GM19239 (cell line): Measurements from ENCODE around the gene VAMP8.
"Not testable (repeated sequence)": the region's sequence is repeated elsewhere in the genome, so short reads cannot be mapped to it uniquely, and the experiment has no call there.

Experiments
- DNase-seq: peaks from one replicate; pipeline ENCODE4 v3.0.0; 2011; ENCODE audit warnings: low spot score; ENCODE audit not compliant: insufficient read length
- FAIRE-seq: peaks from 2 replicates; lab custom pipeline; 2011; peaks lifted over from hg19 to GRCh38; lab: Jason Lieb, UNC

VAMP8 gene

GRCh38 chr2:85596026-85596333 is 18.6 kb downstream of the VAMP8 start:
- no peak for DNase-seq
- FAIRE-seq = peak; percentile 23

GRCh38 chr2:85596486-85597143 is 19.2 kb downstream of the VAMP8 start:
- no peak for DNase-seq
- FAIRE-seq = no peak

DNA sequence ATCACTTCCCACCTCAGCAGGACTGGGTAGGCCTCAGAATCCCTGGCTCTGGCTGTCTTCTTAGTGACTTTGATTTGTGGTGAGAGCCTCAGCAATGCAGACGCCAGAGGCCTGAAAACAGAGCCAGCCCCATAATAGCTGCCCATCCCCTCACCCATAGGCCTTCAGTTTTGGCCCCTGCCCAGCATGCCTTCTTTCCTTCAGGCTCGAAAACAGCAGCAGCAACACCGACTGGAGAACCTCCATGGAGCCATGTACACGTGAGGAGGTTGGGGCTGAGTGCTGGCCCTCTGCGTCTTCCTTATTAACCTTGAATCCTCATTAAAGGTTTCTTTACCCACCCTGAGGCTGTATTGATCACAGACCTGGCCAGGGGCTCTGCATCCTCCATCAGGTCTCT is 19.9 kb downstream of the VAMP8 start:
- no peak for FAIRE-seq

DNA sequence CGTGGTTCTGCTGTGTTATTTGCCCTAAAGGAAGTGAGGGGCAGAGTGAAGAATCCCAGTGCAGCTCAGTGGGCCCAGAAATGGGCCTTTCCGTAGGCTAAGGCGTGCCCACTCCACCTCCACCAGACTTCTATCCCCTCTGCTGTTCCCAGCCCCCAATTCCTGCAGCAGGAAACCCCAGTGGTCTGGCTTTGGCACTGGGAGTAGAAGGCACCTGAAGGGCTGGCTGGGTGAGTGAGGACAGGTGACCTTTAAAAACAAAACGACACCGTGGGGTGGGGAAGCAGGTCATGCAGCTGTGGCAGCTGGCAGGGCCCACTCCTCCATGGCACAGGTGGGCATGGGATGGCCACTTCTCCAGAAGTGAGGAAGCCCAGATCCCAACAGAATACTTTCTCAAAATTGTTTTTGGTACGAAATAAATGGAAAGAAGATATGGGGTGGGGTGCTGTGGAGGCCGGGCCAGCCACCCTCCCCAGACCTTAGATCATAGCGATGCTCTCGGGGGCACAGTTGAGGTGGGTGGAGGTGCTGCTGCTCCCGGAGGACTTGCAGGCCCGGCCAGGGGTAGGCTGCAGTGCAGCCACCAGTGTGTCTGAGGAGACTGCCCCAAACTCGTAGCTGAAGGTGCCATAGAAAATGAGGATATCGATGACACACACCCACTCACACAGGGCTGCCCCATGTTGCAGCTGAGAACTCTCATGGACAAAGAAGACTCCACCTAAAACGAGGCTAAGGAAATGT is 21.4 kb downstream of the VAMP8 start:
- FAIRE-seq (no peak), DNase-seq (no peak)

More for the DNA sequence above, 19.9 kb downstream of the VAMP8 start:
- DNase-seq = no peak

DNA sequence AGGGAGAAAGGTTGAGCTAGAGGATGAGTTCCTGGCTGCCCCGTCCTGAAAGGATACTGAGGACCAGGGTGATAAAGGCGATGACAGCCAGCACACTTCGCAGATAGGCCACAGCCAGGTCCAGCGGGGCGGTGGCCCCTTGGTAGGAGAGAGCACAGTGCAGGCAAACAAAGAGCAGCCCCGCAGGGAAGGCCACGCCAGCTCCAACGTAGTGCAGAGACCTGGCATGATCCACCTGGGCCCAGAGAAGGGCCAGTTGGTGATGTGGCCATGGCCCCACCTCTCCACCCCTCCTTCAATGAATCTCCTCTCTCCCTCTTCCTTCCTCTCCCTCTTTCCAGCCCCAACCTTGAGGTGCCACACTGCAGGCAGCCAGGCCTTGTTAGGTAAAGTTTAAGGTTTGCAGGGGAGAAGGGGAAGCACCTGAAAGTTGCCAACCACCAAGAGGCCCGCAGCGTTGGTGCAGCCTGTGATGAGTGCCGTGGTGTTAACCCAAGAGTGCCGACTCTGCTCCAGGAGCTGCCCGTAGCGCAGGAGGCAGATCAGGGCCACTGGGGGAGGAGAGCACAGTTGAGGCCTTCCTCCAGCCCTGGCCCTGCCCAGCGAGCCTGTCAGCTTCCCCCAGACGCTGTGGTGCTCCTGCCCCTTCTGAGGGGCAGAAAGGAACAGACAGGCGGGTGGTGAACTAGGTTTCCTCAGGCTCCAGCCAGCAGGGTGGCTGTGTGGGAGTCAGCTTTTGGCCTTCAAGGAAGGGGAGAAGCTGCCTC is 22.3 kb downstream of the VAMP8 start:
- FAIRE-seq (no peak), DNase-seq (no peak)

GRCh38 chr2:85600235-85600575 is 22.8 kb downstream of the VAMP8 start:
- no peak for DNase-seq
- no peak for FAIRE-seq

DNA sequence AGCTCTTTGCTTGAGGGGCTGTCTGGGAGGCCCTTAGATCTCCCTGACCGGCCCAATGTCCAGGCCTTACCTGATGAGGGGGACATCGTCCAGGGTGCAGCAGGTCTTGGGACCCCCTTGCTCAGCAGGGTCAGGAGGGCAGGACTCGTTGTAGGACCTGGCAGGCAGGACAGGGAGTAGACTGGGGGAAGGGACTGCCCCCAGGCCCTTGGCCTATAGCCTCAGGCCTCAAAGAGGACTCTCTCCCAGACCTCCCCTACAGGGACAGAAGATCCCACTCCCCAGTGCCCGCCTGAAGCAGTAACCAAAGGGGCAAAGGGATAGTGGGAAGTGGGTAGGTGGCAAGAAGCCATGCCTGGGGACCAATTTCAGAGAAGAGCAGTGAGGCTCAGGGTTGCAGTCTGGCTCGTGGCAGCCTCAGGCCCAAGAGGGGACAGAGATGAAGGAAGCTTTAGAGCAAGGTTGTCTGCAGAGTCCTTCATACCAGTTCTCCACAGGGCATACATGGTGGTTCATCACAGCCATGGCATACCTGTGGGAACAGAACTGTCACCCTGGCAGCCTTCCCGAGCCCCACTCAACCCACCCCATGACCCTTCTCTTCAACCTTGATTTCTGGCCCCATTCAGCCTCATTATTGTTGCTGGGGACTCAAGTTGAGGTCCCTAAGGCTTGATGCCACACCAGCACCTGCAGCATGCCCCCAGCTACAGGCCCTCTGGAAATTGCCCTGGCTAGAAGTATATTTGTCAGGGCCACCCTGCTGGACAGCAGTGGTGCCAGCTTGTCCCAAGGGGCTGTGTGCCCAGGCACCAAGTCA is 23.8 kb downstream of the VAMP8 start:
- FAIRE-seq = no peak
- no peak for DNase-seq

DNA sequence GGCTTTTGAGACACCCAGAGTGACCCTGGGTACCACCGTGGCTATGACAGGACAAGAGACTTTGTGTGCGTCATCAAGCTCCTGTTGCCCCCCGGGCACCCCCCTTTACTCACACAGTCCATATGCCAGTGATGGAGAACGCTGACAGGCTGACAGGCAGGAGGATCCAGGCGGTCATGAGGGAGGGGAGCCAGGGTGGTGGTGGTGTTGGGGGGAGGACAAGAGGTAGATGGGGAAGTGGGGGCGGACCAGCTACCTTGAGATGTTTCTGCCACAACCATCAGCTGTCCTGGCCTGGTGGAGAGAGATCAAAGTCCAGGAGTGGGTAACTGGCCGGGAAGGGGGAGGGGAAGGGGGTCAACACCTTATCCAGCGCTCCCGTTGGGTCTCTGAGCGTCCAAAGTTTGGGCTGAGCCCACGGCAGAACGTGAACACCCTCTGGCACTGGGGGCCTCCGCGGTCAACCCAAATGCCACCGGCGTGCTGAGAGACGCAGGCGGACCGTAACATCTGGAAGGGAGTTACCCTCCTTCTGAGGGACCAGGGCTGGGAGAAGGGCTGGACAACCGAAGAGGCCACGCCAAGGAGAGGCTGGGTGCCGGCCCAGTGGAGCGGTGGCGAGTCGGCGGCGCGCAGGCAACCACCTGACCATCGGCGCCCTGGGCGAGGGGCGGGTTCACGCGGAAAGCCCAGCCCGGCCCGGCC is 24.5 kb downstream of the VAMP8 start:
- no peak for DNase-seq
- FAIRE-seq = no peak

- FAIRE-seq (peak; percentile 87), DNase-seq (peak; percentile 86)
Measured at GRCh38 chr2:85602476-85603234, 25.3 kb downstream of the VAMP8 start, which contains the start of gene TMEM150A. TMEM150A (minus strand) TSS chr2:85602698; CDS start chr2:85601948, 750 bp downstream.

DNA sequence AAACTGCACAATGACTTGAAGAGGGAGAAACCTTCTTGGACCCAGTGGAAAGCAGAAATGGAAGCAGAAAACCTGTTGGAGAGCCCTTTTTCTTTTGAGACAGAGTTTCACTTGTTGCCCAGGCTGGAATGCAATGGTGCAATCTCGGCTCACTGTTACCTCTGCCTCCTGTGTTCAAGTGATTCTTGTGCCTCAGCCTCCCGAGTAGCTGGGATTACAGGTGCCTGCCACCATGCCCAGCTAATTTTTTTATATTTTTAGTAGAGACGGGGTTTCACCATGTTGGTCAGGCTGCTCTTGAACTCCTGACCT is 26.7 kb downstream of the VAMP8 start:
- not testable (repeated sequence) for DNase-seq, FAIRE-seq

GRCh38 chr2:85604568-85605339 is 27.4 kb downstream of the VAMP8 start:
- FAIRE-seq (no peak), DNase-seq (no peak)

- FAIRE-seq = no peak
- DNase-seq = no peak
Measured at GRCh38 chr2:85605406-85606115, 28.2 kb downstream of the VAMP8 start.

DNA sequence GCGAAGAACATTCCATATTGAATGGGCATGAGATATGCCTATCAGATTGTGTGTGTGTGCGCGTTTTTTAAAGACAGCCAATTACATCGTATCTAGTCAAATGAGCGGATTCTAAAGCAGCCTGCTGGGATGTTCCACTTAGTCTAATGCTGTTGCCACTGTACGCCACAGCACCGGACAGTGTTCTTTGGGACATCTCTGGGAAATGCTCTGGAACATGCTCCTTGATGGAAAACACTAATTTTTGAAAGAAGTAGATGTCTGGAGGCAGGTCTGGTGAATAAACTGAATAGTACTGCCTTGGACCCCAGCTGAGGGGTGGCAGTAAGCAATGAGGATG is 28.7 kb downstream of the VAMP8 start:
- no peak for FAIRE-seq
- DNase-seq = no peak

DNA sequence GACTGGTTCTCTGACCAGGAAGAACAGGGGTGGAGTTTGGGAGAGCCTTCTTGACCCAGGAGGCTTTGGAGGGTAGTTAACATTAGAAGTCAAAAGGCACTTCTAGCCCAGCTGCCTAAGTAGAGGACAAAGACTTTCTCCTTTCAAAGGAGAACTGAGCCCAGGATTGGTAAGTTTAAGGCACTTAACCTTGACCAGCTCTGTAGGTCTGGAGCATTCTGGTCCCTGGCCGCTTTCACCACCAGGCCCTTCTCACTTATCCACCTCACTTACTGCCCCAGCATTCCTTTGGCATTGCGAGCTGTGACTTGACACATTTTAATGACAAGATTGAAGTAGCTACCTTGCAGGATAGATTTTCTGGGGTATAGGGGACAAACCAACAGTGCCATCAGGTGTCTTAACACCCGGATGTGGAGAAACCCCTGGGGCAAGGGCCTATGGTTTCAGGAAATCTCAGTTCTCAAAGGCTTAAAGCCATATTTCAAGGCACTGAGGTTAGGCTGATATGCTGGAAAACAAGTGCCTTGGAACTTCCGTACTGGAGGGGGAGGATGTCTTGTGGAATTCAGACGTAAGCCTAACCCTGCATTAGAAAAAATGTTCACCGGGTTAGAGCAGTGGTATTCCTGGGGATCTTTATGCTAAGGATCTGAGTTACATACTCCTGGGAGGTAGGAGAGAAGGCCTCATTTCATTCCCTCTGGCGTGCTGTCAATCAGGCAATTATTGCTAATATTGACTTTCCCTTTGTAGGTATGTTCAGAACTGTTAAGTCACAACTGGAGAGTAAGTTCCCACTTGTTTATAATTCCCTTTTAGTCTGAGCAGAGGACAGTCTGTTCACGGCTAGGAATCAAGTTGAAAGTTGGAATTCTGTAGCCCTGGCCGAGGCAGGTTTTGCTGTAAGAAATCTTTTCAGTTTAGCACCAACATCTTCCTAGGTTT is 30.2 kb downstream of the VAMP8 start:
- FAIRE-seq (no peak), DNase-seq (no peak)

DNA sequence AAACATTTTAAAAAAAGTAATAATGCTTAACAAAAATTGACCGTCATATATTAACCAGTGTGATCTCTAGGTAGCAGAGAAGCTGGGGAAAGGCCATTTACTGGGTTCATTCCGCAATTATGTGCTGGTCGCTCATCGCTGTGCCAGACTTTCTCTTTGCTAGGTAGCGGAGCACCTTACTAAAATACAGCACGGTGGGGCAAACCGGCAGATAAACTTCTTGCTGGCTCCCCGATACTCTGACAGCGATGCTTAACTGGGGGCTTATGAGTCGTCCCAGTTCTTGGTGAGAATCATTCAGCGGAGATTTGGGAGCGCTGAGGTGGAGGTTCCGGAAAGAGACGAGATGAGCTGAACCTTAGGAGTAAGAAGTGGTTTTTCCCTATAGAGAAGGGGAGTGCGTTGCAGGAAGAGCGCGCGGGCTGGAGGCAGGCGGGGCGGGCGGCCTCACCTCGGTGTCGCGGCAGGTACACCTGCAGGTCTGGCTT is 33.9 kb downstream of the VAMP8 start:
- FAIRE-seq (no peak), DNase-seq (no peak)

DNA sequence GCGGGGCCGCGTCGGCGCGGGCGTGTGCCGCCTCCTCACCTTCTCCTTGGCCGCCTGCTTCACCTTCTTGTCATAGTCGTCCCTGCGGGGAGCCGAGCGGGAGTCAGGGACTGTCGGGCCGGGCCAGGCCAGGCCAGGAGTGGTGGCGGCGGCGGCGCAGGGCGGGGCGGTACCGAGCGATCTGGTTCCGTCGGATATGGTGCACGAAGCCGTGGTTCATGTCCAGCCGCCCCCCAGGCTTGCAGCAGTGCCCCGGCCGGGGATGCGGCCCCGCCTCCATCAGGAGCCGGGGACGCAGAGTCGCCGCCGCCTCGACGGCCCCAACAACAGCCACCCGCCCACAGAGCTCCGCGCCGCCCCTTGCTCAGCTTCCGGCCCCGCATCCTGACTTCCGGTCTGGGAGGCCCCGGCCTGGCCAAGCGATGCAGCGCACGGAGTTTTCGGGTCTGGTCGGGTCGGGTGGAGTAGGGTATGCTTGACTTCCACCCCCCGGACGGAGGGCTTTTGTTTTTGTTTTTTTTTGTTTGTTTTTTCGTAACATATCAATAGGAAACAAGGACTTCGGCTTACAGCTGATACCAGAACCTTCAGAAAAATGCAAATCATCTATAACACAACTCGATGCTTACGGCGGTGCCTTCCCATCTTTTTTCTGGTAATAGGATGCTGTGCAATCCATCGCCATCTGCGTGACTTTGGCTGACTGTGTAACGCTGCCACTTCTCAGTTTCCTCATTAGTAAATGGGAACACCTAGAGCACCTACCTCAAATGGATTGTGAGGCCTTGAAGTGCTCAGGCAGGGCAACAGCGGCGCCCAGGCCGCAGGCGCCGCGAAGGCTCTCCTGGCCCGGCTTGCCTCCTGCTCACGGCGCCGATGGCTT is 34.6 kb downstream of the VAMP8 start, which contains the start of gene C2orf68:
C2orf68 (minus strand) TSS at position 362 of the 883 bp plus-strand sequence; CDS start at position 280, 82 bp downstream.
- peak; percentile 61 for FAIRE-seq
- peak; percentile 91 for DNase-seq
